Erythroblast (primary cell): ENCODE results near the gene CFAP99.

ENCODE experiments used
- GATA1 ChIP-seq: IDR thresholded peaks from 2 replicates; pipeline ENCODE4 v1.6.1; 2011; ENCODE audit warnings: low read depth, mild to moderate bottlenecking, control low read depth, low read length, moderate library complexity
- POLR2A ChIP-seq: IDR thresholded peaks from 2 replicates; pipeline ENCODE4 v1.6.1; 2011; ENCODE audit warnings: mild to moderate bottlenecking, low read length

- TF ChIP-seq POLR2A (no peak), GATA1 (no peak)
These were observed 71.2 kb downstream of the CFAP99 start for GRCh38 chr4:2489841-2490552.
